CD14-positive monocyte (primary cell): Measurements from ENCODE around the gene CCDC50. TPM values are rescaled to one million over a fixed set of nuclear protein-coding genes. Genes with fewer than 3 reads are reported as not detected.

Experiments used
- DNase-seq, 3 donors: peaks; one replicate each; pipeline ENCODE4 v3.0.0-alpha.2; 2011 to 2022
- H2AFZ ChIP-seq: 2 replicates; pipeline ENCODE4 v1.6.0; 2012; ENCODE audit warnings: mild to moderate bottlenecking, low read depth, low read length, inconsistent platforms; ENCODE audit not compliant: insufficient read depth, poor library complexity, severe bottlenecking
- H3K27ac ChIP-seq, 2 donors: 1 replicate in 1 of 2; 2 replicates in 1 of 2; pipeline ENCODE4 v1.5.1; 2012 to 2013; ENCODE audit warnings: low read length in 2 of 2, control low read depth in 1 of 2, inconsistent platforms in 1 of 2, low read depth in 1 of 2, mild to moderate bottlenecking in 1 of 2
- H3K27me3 ChIP-seq, 2 donors: one replicate each; pipeline versions ENCODE4 v1.6.0 to v1.6.1; 2011 to 2013; ENCODE audit warnings: low read length in 2 of 2; ENCODE audit not compliant: control insufficient read depth in 2 of 2, insufficient read depth in 2 of 2
- H3K36me3 ChIP-seq, 2 donors: replicated peaks in 1 of 2; 1 replicate in 1 of 2; 2 replicates in 1 of 2; pipeline versions ENCODE4 v1.5.1 to v1.6.1; 2012 to 2013; ENCODE audit warnings: low read length in 2 of 2, control low read depth in 1 of 2, inconsistent platforms in 1 of 2, mild to moderate bottlenecking in 1 of 2; ENCODE audit not compliant: insufficient read depth in 2 of 2, control insufficient read depth in 1 of 2
- H3K4me1 ChIP-seq, 2 donors: 1 replicate in 1 of 2; 2 replicates in 1 of 2; pipeline versions ENCODE4 v1.5.1 to v1.6.1; 2012 to 2013; ENCODE audit warnings: low read length in 2 of 2, control low read depth in 1 of 2, inconsistent platforms in 1 of 2, mild to moderate bottlenecking in 1 of 2, moderate library complexity in 1 of 2; ENCODE audit not compliant: insufficient read depth in 2 of 2, control insufficient read depth in 1 of 2
- H3K4me2 ChIP-seq: replicated peaks from 2 replicates; pipeline ENCODE3; 2012; ENCODE audit warnings: low read length, moderate library complexity, mild to moderate bottlenecking; ENCODE audit not compliant: poor library complexity, severe bottlenecking; ENCODE audit errors: extremely low read depth
- H3K4me3 ChIP-seq, 3 experiments: fragments of 200-600 bp in 1 of 3; sonication (generic) in 1 of 3; replicated peaks in 1 of 3; 1 replicate in 2 of 3; 2 replicates in 1 of 3; pipeline ENCODE4 v1.5.1; 2011 to 2013; ENCODE audit warnings: low read length in 3 of 3, mild to moderate bottlenecking in 3 of 3, control low read depth in 2 of 3, low read depth in 2 of 3, inconsistent platforms in 1 of 3, moderate library complexity in 1 of 3
- H3K79me2 ChIP-seq: 2 replicates; pipeline ENCODE4 v1.6.0; 2012; ENCODE audit warnings: mild to moderate bottlenecking, control low read depth, inconsistent platforms, low read length, moderate library complexity; ENCODE audit not compliant: insufficient read depth
- H3K9ac ChIP-seq: 2 replicates; pipeline ENCODE4 v1.6.0; 2017; ENCODE audit warnings: low read length, mild to moderate bottlenecking; ENCODE audit not compliant: insufficient read depth, poor library complexity, severe bottlenecking
- H3K9me3 ChIP-seq, 2 donors: replicated peaks in 1 of 2; 1 replicate in 1 of 2; 2 replicates in 1 of 2; pipeline versions ENCODE4 v1.5.1 to v1.6.1; 2012 to 2013; ENCODE audit warnings: low read length in 2 of 2, control low read depth in 1 of 2; ENCODE audit not compliant: control insufficient read depth in 1 of 2, insufficient read depth in 1 of 2
- H4K20me1 ChIP-seq: 2 replicates; pipeline ENCODE4 v1.6.0; 2012; ENCODE audit warnings: mild to moderate bottlenecking, low read length, control low read depth, moderate library complexity; ENCODE audit not compliant: insufficient read depth
- H3K27ac Mint-ChIP-seq, 7 donors: one replicate each; pipeline ENCODE4 v1.8.0; 2020; ENCODE audit warnings: mild to moderate bottlenecking in 7 of 7, mixed read lengths in 7 of 7, moderate library complexity in 6 of 7, inconsistent platforms in 2 of 7
- H3K27me3 Mint-ChIP-seq, 3 donors: one replicate each; pipeline ENCODE4 v1.8.0; 2021 to 2022; ENCODE audit warnings: low read depth in 3 of 3, mild to moderate bottlenecking in 3 of 3, mixed read lengths in 3 of 3, moderate library complexity in 3 of 3, inconsistent platforms in 1 of 3
- H3K36me3 Mint-ChIP-seq, 2 donors: one replicate each; pipeline ENCODE4 v1.8.0; 2020; ENCODE audit warnings: mixed read lengths in 2 of 2, inconsistent platforms in 1 of 2, mild to moderate bottlenecking in 1 of 2
- H3K4me1 Mint-ChIP-seq: one replicate; pipeline ENCODE4 v1.8.0; 2020; ENCODE audit warnings: mild to moderate bottlenecking, mixed read lengths
- H3K4me3 Mint-ChIP-seq, 2 donors: one replicate each; pipeline ENCODE4 v1.8.0; 2020; ENCODE audit warnings: mild to moderate bottlenecking in 2 of 2, mixed read lengths in 2 of 2, moderate library complexity in 1 of 2
- H3K9me3 Mint-ChIP-seq, 7 donors: one replicate each; pipeline ENCODE4 v1.8.0; 2020 to 2022; ENCODE audit warnings: mixed read lengths in 7 of 7, mild to moderate bottlenecking in 6 of 7, moderate library complexity in 6 of 7, inconsistent platforms in 2 of 7
- WGBS: methylation state at CpG from one replicate; pipeline ENCODE4 v1.1.5; 2013; ENCODE audit warnings: missing lambda C conversion rate; ENCODE audit not compliant: insufficient coverage; 5-methylcytosine and 5-hydroxymethylcytosine counted together
- intact Hi-C, 2 donors: fragments of 100-400 bp; cut with micrococcal nuclease; formaldehyde crosslinking; loops; one replicate each; pipeline versions ENCODE4 v1.15.0 to v1.15.1; 2023
- polyA plus RNA-seq, 3 donors: library from polyadenylated mRNA; depleted of rRNA in 1 of 3; unstranded in 2 of 3; stranded (reverse) in 1 of 3; fragments of 300-500 nt in 2 of 3; fragments of >200 nt in 1 of 3; fragmentation: Illumina TruSeq in 2 of 3; gene quantifications; 1 replicate in 2 of 3; 2 replicates in 1 of 3; pipeline ENCODE4 v1.2.3, GENCODE V29; 2012 to 2021
- TF ChIP-seq, protein P1 (sequence below): fragments of 200-600 bp; IDR thresholded peaks from one replicate; pipeline ENCODE4 v1.8.0; 2022; ENCODE audit warnings: antibody characterized with exemption, mild to moderate bottlenecking

The CCDC50 gene
- polyA plus RNA-seq, 3 donors = 13.3 to 29.2 (median 25.8) TPM

DNA sequence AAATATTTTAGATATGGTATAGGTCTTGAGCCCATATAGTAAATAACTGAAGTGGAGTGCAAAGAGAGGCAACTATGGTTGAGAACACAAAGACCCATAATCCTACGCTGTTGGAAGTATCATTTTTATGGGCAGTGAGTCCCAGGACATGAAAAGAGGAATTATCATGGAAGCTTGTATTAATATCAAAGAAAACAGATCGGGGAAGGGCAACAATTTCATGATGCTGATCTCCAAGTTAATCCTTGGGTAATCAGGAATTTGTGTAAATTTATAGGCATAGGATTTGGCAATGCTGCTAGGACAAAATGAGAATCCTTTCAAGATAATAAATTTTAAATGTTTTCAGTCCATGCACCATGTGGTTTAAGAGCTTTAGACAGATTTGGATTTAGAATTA, 91.6 kb downstream of the CCDC50 start:
- H3K9ac ChIP-seq = no peak overlapping the region
- H3K4me2 ChIP-seq = no peak overlapping the region
- H3K9me3 ChIP-seq = no peaks in the 10 kb centered on the region
- Mint-ChIP-seq H3K4me1 (no peaks in the 10 kb centered on the region), H3K9me3 (peaks cover 0 to 4% (median 1%) of the 10 kb centered on the region in 7 donors), H3K27me3 (peaks cover 2 to 5% (median 2%) of the 10 kb centered on the region in 3 donors), H3K36me3 (no peaks in the 10 kb centered on the region), H3K4me3 (no peak overlapping the region), H3K27ac (no peak overlapping the region)
- H3K27ac ChIP-seq = no peak overlapping the region
- no peaks in the 10 kb centered on the region for H3K36me3 ChIP-seq
- H3K79me2 ChIP-seq = no peaks in the 10 kb centered on the region
- DNase-seq = no peak
- TF ChIP-seq, protein P1, sequence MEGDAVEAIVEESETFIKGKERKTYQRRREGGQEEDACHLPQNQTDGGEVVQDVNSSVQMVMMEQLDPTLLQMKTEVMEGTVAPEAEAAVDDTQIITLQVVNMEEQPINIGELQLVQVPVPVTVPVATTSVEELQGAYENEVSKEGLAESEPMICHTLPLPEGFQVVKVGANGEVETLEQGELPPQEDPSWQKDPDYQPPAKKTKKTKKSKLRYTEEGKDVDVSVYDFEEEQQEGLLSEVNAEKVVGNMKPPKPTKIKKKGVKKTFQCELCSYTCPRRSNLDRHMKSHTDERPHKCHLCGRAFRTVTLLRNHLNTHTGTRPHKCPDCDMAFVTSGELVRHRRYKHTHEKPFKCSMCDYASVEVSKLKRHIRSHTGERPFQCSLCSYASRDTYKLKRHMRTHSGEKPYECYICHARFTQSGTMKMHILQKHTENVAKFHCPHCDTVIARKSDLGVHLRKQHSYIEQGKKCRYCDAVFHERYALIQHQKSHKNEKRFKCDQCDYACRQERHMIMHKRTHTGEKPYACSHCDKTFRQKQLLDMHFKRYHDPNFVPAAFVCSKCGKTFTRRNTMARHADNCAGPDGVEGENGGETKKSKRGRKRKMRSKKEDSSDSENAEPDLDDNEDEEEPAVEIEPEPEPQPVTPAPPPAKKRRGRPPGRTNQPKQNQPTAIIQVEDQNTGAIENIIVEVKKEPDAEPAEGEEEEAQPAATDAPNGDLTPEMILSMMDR = no peak
- intact Hi-C loops = no loop called here
- H3K4me1 ChIP-seq = no peaks in the 10 kb centered on the region
- no peak overlapping the region for H3K4me3 ChIP-seq
- H2AFZ ChIP-seq = no peak overlapping the region
- H4K20me1 ChIP-seq = no peaks in the 10 kb centered on the region
- H3K27me3 ChIP-seq = no peaks in the 10 kb centered on the region
- WGBS = 90% methylated on average over 2 of the region's 2 CpGs

DNA sequence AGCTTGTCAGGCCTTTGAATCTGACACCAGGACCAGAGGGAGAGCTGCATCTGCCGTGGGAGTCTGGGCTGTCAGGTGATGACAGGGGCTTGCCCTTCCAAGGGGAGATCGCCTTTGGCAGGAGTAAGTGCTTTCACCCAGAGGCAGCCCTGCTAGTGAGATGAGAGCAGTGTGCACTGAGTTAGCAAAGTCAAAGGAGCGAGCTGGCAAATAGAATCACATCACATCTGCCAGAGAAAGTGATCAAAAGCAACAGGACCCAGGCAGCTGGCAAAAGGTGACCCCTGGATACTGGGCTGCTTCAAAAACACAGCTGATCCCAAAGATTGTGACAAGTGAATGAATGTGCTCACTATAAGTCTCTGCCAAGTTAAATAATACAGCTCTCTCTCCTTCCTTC, 95.7 kb downstream of the CCDC50 start:
- Histone ChIP-seq H4K20me1 (no peaks in the 10 kb centered on the region), H3K27me3 (no peaks in the 10 kb centered on the region), H3K79me2 (no peaks in the 10 kb centered on the region), H3K9ac (no peak overlapping the region), H3K9me3 (no peaks in the 10 kb centered on the region), H2AFZ (no peak overlapping the region), H3K27ac (no peak overlapping the region), H3K4me2 (no peak overlapping the region), H3K4me3 (no peak overlapping the region), H3K36me3 (no peaks in the 10 kb centered on the region), H3K4me1 (no peaks in the 10 kb centered on the region)
- H3K4me1 Mint-ChIP-seq = no peaks in the 10 kb centered on the region
- WGBS = 79% methylated on average over 3 of the region's 3 CpGs
- H3K4me3 Mint-ChIP-seq = no peak overlapping the region
- no peak overlapping the region for H3K27ac Mint-ChIP-seq
- H3K9me3 Mint-ChIP-seq = peaks cover 0 to 2% (median 0%) of the 10 kb centered on the region in 7 donors
- TF ChIP-seq, protein P1 = no peak
- intact Hi-C loops = no loop called here
- no peaks in the 10 kb centered on the region for H3K36me3 Mint-ChIP-seq
- no peak for DNase-seq
- H3K27me3 Mint-ChIP-seq = peaks cover 2 to 5% (median 2%) of the 10 kb centered on the region in 3 donors
